ENCODE measurements around the gene MRGPRD.

MRGPRD gene

DNA sequence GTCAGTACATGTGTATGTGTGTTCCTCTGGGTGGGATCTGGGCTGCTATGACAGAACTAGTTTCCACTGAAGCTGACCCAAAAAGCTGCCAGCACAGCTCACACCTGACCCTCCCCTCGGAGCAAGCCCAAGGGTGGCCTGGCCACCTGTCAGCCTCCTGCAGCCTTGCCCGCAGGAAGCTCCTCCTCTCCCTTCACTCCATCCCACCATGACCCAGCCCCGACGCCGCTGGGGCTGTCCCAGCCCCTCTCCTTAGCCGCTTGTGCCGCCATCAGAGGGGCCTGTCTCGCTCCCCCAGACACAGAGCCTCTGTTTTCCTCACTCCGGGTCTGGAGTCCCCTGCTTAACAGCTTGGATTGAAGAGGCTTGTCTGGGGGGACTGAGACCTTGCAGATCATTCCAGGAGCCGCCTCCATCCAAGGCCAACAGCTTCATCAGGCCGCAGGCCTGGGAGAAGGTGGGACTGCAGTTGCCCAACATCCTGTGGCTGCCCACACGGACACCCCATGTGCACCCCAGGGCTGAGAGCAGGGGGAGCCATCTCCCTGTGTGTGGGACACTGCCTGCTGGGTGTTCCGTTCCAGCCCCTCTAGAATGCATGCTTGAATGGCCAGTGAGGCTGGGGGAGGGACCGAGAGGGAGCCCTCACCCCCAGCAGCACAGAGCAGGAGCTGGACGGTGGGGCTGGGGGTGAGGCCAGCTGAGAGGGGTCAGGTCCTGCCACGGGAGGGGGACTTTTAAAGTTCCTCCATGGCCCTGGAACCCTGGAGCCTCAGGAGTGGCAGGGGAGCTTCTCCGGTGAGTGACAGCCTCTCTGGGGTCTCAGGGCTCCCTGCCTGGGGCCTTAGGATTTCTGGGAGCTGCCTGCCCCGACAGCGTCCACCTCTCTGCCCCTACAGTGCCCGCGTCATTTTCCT, 31.6 kb upstream of the MRGPRD start:
- 34 to 40% methylated on average over 13 to 15 of the region's 21 CpGs for WGBS, 2 experiments (ENCODE audit: insufficient coverage in 2 of 2)
- Histone ChIP-seq H3K4me1 (ENCODE audit: control insufficient read depth, insufficient read depth, low read length, poor library complexity, severe bottlenecking) (peaks cover 71% of the 10 kb centered on the region), H3K4me3 (ENCODE audit: extremely low read depth, insufficient read depth, low read length, poor library complexity, severe bottlenecking) (peak overlapping the region; percentile 41), H3K27ac (ENCODE audit: low read depth, low read length, severe bottlenecking) (no peak overlapping the region), H3K36me3 (ENCODE audit: control insufficient read depth, insufficient read depth, low read length) (peaks cover 2% of the 10 kb centered on the region), H3K9me3 (ENCODE audit: control insufficient read depth, low read length) (no peaks in the 10 kb centered on the region)

DNA sequence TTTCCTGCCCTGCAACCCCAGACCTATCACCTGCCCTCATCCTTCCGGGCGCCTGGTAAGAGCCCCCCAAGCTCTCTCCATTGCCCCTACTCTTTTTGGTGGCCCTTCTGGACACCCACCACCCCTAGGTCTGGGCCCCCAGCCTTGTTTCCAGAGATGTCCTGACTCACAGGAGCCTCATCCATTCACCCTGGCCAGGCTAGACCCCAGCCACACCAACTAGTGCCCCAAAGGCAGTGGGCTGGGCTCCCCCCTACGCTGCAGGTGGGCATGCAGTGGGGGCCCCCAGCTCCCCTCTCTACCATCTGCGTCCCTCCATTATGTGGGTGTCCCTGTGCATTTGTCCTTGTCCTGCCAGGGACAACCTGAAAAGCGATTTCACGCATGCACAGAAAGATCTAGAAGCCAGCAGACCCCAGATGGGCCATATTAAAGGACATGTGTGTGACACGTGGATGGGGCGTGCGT, 30.9 kb upstream of the MRGPRD start:
- peaks cover 4% of the 10 kb centered on the region for H3K36me3 ChIP-seq (ENCODE audit: control insufficient read depth, insufficient read depth, low read length)
- peak overlapping the region; percentile 41 for H3K4me3 ChIP-seq (ENCODE audit: extremely low read depth, insufficient read depth, low read length, poor library complexity, severe bottlenecking)
- WGBS, 2 experiments (ENCODE audit: insufficient coverage in 2 of 2): 90 to 95% methylated on average over 9 of the region's 9 CpGs
- peaks cover 71% of the 10 kb centered on the region for H3K4me1 ChIP-seq (ENCODE audit: control insufficient read depth, insufficient read depth, low read length, poor library complexity, severe bottlenecking)
- H3K9me3 ChIP-seq (ENCODE audit: control insufficient read depth, low read length): no peaks in the 10 kb centered on the region
- no peak overlapping the region for H3K27ac ChIP-seq (ENCODE audit: low read depth, low read length, severe bottlenecking)

DNA sequence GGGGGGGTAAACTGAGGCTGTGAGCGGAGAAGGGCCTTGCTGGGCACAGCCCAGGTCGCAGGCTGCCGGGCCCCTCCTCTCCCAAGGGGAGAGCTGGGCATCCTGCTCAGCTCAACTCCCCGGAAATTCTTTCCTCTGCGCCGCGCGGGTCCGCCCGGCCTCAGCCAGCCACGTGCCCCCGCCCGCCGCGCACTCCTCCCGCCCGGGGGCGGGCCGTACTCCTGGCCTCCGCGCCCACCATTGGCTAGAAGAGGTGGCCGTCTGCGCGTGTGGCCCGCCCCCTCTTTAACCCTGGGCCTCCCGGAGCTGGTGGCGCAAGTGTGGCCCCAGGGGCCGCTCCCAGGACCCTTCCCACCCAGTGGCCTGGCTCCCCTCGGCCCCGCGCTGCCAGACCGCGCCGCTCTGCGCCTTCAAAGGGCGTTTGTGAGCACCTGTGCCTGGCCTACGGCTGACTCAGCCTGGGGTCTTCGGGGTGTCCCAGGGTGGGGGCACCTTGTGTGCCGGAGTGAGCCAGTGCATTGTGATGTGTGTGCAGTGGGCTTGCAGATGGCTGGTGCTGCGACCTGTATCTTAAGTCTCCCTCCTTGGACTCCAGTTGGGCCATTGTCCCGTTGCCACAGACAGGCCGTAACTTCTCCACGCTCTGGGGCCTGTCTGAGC, 30.3 kb upstream of the MRGPRD start:
- peak overlapping the region; percentile 11 for H3K4me3 ChIP-seq (ENCODE audit: extremely low read depth, insufficient read depth, low read length, poor library complexity, severe bottlenecking)
- 16% methylated on average over 40 to 41 of the region's 43 CpGs for WGBS, 2 experiments (ENCODE audit: insufficient coverage in 2 of 2)
- no peaks in the 10 kb centered on the region for H3K9me3 ChIP-seq (ENCODE audit: control insufficient read depth, low read length)
- H3K36me3 ChIP-seq (ENCODE audit: control insufficient read depth, insufficient read depth, low read length): peaks cover 4% of the 10 kb centered on the region
- H3K27ac ChIP-seq (ENCODE audit: low read depth, low read length, severe bottlenecking): no peak overlapping the region
- H3K4me1 ChIP-seq (ENCODE audit: control insufficient read depth, insufficient read depth, low read length, poor library complexity, severe bottlenecking): peaks cover 71% of the 10 kb centered on the region

DNA sequence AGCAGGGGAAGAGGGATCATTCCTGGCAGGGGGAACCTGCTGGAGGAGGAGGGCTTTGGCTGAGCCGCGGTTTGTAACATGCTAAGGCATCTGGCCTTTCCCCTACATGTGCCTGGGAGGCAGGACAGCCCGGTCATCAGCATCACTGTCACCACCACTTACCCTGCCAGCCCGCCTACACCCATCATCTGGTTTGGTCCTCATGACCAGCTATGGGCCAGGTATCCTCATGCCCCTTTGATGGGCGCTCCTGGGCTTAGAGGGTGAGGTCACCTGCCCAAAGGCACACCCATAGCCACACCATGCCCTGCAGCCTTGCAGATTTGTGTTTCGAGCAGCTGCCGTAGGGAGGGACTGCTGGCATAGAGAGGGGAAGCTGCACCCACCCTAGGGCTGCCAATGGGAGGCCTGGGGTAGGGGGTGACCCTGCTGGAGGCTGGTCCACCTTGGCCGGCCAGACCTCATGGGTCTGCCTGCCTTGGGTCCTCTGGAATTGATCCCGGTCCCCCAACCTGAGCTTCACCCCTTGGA, 29.6 kb upstream of the MRGPRD start:
- Histone ChIP-seq H3K36me3 (ENCODE audit: control insufficient read depth, insufficient read depth, low read length) (peaks cover 10% of the 10 kb centered on the region), H3K4me1 (ENCODE audit: control insufficient read depth, insufficient read depth, low read length, poor library complexity, severe bottlenecking) (peaks cover 71% of the 10 kb centered on the region), H3K4me3 (ENCODE audit: extremely low read depth, insufficient read depth, low read length, poor library complexity, severe bottlenecking) (peak overlapping the region; percentile 11), H3K9me3 (ENCODE audit: control insufficient read depth, low read length) (no peaks in the 10 kb centered on the region), H3K27ac (ENCODE audit: low read depth, low read length, severe bottlenecking) (no peak overlapping the region)
- 71 to 82% methylated on average over 6 of the region's 9 CpGs for WGBS, 2 experiments (ENCODE audit: insufficient coverage in 2 of 2)

DNA sequence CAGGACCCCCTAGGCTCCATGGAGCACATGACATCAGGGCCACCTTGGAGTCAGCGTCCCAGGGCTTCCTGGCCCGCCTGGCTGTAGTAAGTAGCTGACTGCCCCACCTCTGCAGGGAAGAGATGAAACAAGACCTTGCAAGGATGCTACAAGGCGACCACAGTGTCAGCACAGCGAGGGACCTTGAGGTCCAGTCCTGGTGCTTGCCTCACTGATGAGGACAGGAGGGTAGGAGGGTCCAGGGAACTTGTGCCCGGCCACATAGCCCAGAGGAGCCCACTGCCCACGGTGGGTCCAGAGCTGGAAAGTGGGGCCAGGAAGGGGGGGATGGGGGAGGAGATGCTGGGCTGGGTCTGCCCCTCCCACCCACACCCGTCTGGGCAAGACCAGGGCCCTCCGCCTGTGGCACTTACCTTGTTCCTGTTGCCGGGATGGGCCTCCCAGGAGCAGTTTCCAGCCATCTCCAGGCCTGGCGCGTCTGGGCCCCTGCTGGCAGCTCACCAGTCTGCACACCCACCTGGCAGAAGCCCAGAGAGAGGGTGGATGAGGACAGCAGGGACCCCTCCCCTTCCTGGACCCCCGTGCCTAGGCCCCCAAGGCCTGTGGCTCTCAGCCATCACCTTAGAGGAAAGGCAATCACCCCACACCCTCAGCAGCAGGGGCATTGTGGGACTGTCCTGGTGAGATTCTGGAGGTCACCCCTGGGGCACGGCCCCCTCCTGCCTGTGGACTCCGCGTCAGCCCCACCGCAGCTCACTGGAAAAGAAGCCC, 28.8 kb upstream of the MRGPRD start:
- H3K36me3 ChIP-seq (ENCODE audit: control insufficient read depth, insufficient read depth, low read length): peaks cover 16% of the 10 kb centered on the region
- H3K9me3 ChIP-seq (ENCODE audit: control insufficient read depth, low read length): no peaks in the 10 kb centered on the region
- H3K27ac ChIP-seq (ENCODE audit: low read depth, low read length, severe bottlenecking): peak overlapping the region; percentile 84
- WGBS, 2 experiments (ENCODE audit: insufficient coverage in 2 of 2): 91 to 93% methylated on average over 8 to 9 of the region's 16 CpGs
- H3K4me1 ChIP-seq (ENCODE audit: control insufficient read depth, insufficient read depth, low read length, poor library complexity, severe bottlenecking): peaks cover 71% of the 10 kb centered on the region
- H3K4me3 ChIP-seq (ENCODE audit: extremely low read depth, insufficient read depth, low read length, poor library complexity, severe bottlenecking): no peak overlapping the region

DNA sequence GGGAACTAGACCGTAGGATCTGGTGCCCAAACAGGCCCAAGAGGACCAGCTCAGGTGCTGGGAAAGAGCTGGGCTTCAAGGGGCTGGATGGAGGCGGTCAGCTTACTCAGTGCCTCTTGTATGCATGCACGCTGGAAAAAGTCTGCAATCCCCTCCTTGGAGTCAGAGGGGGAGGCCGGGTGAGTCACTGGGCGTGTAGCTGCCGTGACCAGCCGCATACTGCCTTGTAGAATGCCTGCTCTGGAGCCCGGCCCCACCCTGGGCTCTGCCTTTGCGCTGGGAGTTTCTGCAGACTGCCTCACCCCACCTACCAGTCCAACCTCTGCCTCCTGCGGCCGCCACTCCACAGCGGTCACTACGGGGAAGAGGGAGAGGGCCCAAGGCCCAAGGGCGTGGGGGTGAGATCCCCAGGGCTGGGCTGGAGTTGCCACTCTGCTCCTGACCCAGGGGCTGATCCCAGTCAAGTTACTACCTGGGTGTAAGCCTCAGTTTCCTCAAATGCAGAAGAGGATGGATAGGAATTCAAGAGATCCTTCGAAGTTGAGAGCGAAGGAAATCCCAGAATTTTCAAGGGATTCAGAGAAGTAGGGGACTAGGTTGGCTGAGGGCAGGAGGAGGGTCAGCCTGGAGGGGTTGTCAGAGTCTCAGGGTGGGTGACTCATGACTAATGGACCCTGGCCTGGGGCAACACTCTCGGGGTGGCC, 28.1 kb upstream of the MRGPRD start:
- 63 to 67% methylated on average over 13 to 15 of the region's 17 CpGs for WGBS, 2 experiments (ENCODE audit: insufficient coverage in 2 of 2)
- peaks cover 64% of the 10 kb centered on the region for H3K4me1 ChIP-seq (ENCODE audit: control insufficient read depth, insufficient read depth, low read length, poor library complexity, severe bottlenecking)

DNA sequence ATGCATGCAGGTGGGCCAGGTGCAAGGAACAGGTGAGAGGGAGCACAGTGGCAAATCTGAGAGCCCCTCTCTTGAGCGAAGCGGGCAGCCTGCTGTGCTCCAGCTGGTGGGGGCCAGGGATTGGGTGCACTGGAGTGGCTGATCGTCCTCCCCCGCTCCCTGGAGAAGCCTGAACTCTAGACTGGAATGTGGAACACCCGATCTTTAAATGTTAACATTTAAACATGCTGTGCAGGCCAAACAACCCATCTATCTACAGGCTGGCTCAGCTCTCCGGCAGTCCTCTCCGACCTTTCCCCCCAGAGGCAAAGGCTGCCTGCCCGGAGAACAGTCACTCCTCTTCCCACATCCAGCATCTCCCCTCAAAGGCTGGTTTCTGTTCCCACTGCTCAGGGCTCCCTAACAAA, 27.2 kb upstream of the MRGPRD start:
- Histone ChIP-seq H3K9me3 (ENCODE audit: control insufficient read depth, low read length) (no peaks in the 10 kb centered on the region), H3K27ac (ENCODE audit: low read depth, low read length, severe bottlenecking) (peak overlapping the region; percentile 84), H3K36me3 (ENCODE audit: control insufficient read depth, insufficient read depth, low read length) (peaks cover 19% of the 10 kb centered on the region), H3K4me3 (ENCODE audit: extremely low read depth, insufficient read depth, low read length, poor library complexity, severe bottlenecking) (no peak overlapping the region), H3K4me1 (ENCODE audit: control insufficient read depth, insufficient read depth, low read length, poor library complexity, severe bottlenecking) (peaks cover 57% of the 10 kb centered on the region)
- 70 to 80% methylated on average over 6 to 7 of the region's 8 CpGs for WGBS, 2 experiments (ENCODE audit: insufficient coverage in 2 of 2)

More for the DNA sequence above, 28.1 kb upstream of the MRGPRD start:
- Histone ChIP-seq H3K4me3 (ENCODE audit: extremely low read depth, insufficient read depth, low read length, poor library complexity, severe bottlenecking) (no peak overlapping the region), H3K36me3 (ENCODE audit: control insufficient read depth, insufficient read depth, low read length) (peaks cover 19% of the 10 kb centered on the region), H3K27ac (ENCODE audit: low read depth, low read length, severe bottlenecking) (peak overlapping the region; percentile 84), H3K9me3 (ENCODE audit: control insufficient read depth, low read length) (no peaks in the 10 kb centered on the region)

DNA sequence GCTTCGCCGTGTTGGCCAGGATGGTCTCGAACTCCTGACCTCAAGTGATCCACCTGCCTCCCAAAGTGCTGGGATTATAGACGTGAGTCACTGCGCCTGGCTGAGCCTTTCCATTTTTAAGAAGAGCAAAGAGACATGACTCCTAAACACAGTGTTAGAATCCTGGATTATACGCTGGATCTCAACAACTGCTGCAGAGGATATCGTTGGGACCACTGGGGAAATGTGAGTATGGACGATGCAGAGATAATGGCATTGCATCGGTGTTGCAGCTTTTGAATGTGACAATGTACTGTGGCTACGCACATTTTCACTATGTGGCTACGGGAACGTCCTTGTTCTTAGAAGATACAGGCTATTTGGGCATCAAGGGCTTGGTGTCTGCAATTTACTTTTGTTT, 26.0 kb upstream of the MRGPRD start:
- Histone ChIP-seq H3K4me1 (ENCODE audit: control insufficient read depth, insufficient read depth, low read length, poor library complexity, severe bottlenecking) (peaks cover 50% of the 10 kb centered on the region), H3K4me3 (ENCODE audit: extremely low read depth, insufficient read depth, low read length, poor library complexity, severe bottlenecking) (no peak overlapping the region), H3K36me3 (ENCODE audit: control insufficient read depth, insufficient read depth, low read length) (peaks cover 19% of the 10 kb centered on the region), H3K9me3 (ENCODE audit: control insufficient read depth, low read length) (no peaks in the 10 kb centered on the region), H3K27ac (ENCODE audit: low read depth, low read length, severe bottlenecking) (no peak overlapping the region)
- 90 to 97% methylated on average over 12 of the region's 12 CpGs for WGBS, 2 experiments (ENCODE audit: insufficient coverage in 2 of 2)

DNA sequence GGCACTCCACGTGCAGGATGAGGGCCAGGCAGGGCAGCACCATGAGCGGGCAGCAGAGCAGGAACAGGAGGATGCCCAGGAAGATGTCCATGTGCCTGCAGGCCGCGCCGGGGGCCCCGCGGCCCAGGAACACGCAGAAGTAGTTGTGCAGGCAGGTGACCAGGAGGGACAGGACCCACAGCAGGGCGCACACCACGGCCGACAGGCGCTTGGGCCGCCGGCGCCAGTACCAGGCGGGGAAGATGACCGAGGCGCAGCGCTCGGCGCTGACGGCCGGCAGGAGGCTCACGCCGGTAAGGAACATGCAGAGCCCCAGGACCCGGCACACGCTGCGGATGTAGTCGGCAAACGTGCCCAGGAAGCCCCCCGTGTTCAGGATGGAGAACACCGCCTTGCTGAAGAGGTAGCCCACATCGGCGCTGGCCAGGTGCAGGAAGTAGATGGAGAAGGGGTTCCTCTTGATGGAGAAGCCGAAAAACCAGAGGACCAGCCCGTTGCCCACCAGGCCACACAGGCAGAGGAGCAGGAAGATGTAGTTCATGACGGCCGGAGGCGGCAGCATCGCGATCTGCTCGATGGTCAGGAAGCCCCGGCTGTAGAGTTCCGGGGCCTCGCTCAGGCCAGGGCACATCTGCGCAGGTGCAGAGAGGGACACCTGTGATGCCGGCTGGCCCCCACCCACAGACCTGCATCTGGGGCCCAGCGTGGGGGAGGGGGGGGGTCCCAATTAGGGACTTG, 25.0 kb upstream of the MRGPRD start:
- Histone ChIP-seq H3K9me3 (ENCODE audit: control insufficient read depth, low read length) (no peaks in the 10 kb centered on the region), H3K36me3 (ENCODE audit: control insufficient read depth, insufficient read depth, low read length) (peaks cover 19% of the 10 kb centered on the region), H3K4me3 (ENCODE audit: extremely low read depth, insufficient read depth, low read length, poor library complexity, severe bottlenecking) (no peak overlapping the region), H3K4me1 (ENCODE audit: control insufficient read depth, insufficient read depth, low read length, poor library complexity, severe bottlenecking) (peaks cover 39% of the 10 kb centered on the region), H3K27ac (ENCODE audit: low read depth, low read length, severe bottlenecking) (no peak overlapping the region)
- 96% methylated on average over 35 to 48 of the region's 48 CpGs for WGBS, 2 experiments (ENCODE audit: insufficient coverage in 2 of 2)

Measured in mesodermal cell (in vitro differentiated cells).